Nephron (organoid): ENCODE measurements around the gene GGT5.

Experiments used
- H3K27ac Mint-ChIP-seq, 3 experiments: 2 replicates each; pipeline ENCODE4 v1.8.0; 2020; ENCODE audit warnings: mixed read lengths in 3 of 3, mild to moderate bottlenecking in 2 of 3, moderate library complexity in 1 of 3
- H3K27me3 Mint-ChIP-seq: 2 replicates; pipeline ENCODE4 v1.8.0; 2021; ENCODE audit warnings: low read depth, mild to moderate bottlenecking, moderate library complexity, mixed read lengths
- H3K36me3 Mint-ChIP-seq: 2 replicates; pipeline ENCODE4 v1.8.0; 2020; ENCODE audit warnings: low read depth, mixed read lengths
- H3K4me1 Mint-ChIP-seq: 2 replicates; pipeline ENCODE4 v1.8.0; 2020; ENCODE audit warnings: mixed read lengths
- H3K4me3 Mint-ChIP-seq, 3 experiments: 2 replicates each; pipeline ENCODE4 v1.8.0; 2020; ENCODE audit warnings: mild to moderate bottlenecking in 3 of 3, mixed read lengths in 3 of 3, moderate library complexity in 2 of 3
- H3K9me3 Mint-ChIP-seq: 2 replicates; pipeline ENCODE4 v1.8.0; 2020; ENCODE audit warnings: mixed read lengths
- TF ChIP-seq, protein P1 (sequence below), 3 experiments: fragments of 200-600 bp; sonication (generic); IDR thresholded peaks; one replicate each; pipeline ENCODE4 v1.5.0; 2021; ENCODE audit warnings: antibody characterized with exemption in 3 of 3; ENCODE audit not compliant: unreplicated experiment in 3 of 3

GGT5 gene

DNA sequence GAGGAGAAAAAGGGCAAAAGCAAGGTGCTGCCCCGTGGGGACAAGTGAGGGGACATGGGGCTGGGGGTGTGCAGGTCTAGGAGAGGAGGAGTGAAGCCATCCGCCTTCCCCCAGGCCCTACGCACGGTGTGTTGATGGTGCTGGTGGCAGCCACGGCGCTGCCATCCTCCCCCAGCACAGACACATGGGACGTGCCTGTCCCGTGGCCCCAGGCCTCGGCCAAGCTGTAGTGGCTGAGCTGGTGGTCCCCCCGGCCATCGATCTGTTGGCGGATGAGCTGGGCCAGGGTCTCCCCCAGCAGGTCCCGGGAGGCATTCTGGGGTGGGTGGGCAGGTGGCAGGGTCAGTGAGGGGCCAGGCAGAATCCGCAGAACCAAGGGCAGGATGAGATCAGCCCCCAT lies 18.9 kb downstream of the GGT5 start:
- no peak overlapping the region for H3K4me3 Mint-ChIP-seq
- peaks cover 9% of the 10 kb centered on the region for H3K9me3 Mint-ChIP-seq
- H3K4me1 Mint-ChIP-seq: no peaks in the 10 kb centered on the region
- no peak overlapping the region for H3K27ac Mint-ChIP-seq
- peaks cover 18% of the 10 kb centered on the region for H3K36me3 Mint-ChIP-seq
- H3K27me3 Mint-ChIP-seq: no peaks in the 10 kb centered on the region
- TF ChIP-seq, protein P1, sequence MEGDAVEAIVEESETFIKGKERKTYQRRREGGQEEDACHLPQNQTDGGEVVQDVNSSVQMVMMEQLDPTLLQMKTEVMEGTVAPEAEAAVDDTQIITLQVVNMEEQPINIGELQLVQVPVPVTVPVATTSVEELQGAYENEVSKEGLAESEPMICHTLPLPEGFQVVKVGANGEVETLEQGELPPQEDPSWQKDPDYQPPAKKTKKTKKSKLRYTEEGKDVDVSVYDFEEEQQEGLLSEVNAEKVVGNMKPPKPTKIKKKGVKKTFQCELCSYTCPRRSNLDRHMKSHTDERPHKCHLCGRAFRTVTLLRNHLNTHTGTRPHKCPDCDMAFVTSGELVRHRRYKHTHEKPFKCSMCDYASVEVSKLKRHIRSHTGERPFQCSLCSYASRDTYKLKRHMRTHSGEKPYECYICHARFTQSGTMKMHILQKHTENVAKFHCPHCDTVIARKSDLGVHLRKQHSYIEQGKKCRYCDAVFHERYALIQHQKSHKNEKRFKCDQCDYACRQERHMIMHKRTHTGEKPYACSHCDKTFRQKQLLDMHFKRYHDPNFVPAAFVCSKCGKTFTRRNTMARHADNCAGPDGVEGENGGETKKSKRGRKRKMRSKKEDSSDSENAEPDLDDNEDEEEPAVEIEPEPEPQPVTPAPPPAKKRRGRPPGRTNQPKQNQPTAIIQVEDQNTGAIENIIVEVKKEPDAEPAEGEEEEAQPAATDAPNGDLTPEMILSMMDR (IDR thresholded peaks at IDR 0.05; ENCODE audit: unreplicated experiment in 3 of 3): no peak

DNA sequence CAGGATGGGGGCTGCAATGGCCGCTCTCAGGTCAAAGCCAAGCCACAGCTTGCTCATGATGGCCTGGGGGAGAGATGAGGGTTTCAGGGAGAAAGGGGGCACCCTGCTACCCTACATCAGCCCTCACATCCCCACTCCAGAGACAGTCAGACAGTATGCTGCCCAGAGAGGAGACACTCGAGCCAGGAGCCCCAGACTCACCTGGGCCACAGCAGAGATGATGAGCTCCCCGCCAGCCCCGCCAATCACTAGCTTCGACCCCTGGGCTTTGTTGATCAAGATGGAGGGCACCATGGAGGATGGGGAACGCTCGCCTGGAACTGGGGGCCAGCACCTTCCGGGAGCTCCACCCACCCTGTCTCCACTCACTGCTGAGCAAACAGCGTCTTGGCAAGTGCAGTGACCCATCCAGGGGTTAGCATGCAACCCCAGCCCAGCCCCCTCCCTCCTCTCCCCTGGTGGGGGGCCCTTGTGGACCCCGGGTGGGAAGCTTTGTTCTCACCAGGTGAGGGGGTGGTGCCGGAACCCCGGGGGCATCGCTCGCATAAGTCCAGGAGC lies 19.8 kb downstream of the GGT5 start:
- Mint-ChIP-seq H3K36me3 (peaks cover 15% of the 10 kb centered on the region), H3K4me3 (no peak overlapping the region), H3K27ac (no peak overlapping the region), H3K4me1 (no peaks in the 10 kb centered on the region), H3K9me3 (peaks cover 9% of the 10 kb centered on the region), H3K27me3 (no peaks in the 10 kb centered on the region)
- TF ChIP-seq, protein P1 (IDR thresholded peaks at IDR 0.05; ENCODE audit: unreplicated experiment in 3 of 3): no peak

DNA sequence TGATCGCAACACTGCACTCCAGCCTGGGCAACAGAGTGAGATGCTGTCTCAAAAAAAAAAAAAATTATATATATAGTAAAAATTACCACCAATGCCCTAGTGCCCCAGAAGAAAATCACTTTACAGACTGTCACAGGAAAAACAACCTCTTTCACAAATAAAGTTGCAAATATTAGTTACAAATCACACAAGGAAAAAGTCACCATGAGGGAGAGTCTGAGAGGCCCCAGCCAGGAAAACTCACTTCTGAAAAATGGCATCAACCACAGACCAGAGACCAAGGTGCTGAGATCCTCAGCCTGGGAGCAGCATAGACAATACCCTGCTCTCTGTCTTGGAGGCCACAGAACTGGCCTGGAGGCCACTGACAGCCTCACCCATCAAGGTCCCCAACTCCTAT lies 20.4 kb downstream of the GGT5 start:
- peaks cover 15% of the 10 kb centered on the region for H3K36me3 Mint-ChIP-seq
- no peak overlapping the region for H3K27ac Mint-ChIP-seq
- TF ChIP-seq, protein P1 (IDR thresholded peaks at IDR 0.05; ENCODE audit: unreplicated experiment in 3 of 3): no peak
- no peak overlapping the region for H3K4me3 Mint-ChIP-seq
- peaks cover 9% of the 10 kb centered on the region for H3K9me3 Mint-ChIP-seq
- no peaks in the 10 kb centered on the region for H3K27me3 Mint-ChIP-seq
- no peaks in the 10 kb centered on the region for H3K4me1 Mint-ChIP-seq

DNA sequence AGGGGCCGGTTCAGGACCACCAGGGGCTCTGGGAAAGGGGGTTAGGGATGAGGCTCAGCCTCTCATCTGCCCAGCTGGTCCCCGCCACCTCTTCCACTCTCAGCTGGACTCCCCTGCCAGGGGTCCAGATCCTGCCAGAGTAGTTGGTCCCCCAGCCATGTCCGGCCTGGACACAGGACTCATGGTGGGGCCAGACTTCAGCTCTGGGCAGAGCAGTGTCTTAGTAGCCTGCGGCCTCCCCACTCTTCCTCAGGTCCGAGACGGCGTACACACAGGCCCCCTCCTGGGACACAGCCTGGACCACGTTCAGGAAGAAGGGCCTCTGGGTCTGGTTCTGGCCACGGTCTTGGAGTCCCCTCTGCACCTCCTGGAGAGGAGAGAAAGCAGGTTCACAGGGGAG lies 25.1 kb downstream of the GGT5 start:
- H3K27ac Mint-ChIP-seq: no peak overlapping the region
- H3K27me3 Mint-ChIP-seq: no peaks in the 10 kb centered on the region
- no peaks in the 10 kb centered on the region for H3K4me1 Mint-ChIP-seq
- TF ChIP-seq, protein P1 (IDR thresholded peaks at IDR 0.05; ENCODE audit: unreplicated experiment in 3 of 3): no peak
- peaks cover 3% of the 10 kb centered on the region for H3K9me3 Mint-ChIP-seq
- no peak overlapping the region for H3K4me3 Mint-ChIP-seq
- H3K36me3 Mint-ChIP-seq: peaks cover 12% of the 10 kb centered on the region

DNA sequence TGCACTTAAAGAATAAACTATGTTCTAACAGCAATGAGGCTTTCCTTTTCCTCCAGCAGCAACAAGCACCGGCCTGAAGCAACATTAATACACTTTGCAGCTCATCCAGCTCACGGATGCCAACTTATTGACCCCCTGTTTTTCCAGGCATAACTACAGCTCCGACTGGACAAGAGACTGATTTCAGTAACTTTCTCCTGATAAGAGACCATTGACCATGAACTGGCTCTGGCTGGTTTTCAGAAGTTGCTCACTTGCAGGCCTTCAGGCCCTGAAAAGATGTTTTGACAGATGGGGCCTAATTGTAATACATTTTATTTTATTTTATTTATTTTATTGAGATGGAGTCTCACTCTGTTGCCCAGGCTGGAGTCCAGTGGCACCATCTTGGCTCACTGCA lies 27.5 kb downstream of the GGT5 start:
- no peak overlapping the region for H3K27ac Mint-ChIP-seq
- TF ChIP-seq, protein P1 (IDR thresholded peaks at IDR 0.05; ENCODE audit: unreplicated experiment in 3 of 3): no peak
- no peaks in the 10 kb centered on the region for H3K27me3 Mint-ChIP-seq
- peaks cover 5% of the 10 kb centered on the region for H3K36me3 Mint-ChIP-seq
- no peaks in the 10 kb centered on the region for H3K9me3 Mint-ChIP-seq
- no peak overlapping the region for H3K4me3 Mint-ChIP-seq
- no peaks in the 10 kb centered on the region for H3K4me1 Mint-ChIP-seq

DNA sequence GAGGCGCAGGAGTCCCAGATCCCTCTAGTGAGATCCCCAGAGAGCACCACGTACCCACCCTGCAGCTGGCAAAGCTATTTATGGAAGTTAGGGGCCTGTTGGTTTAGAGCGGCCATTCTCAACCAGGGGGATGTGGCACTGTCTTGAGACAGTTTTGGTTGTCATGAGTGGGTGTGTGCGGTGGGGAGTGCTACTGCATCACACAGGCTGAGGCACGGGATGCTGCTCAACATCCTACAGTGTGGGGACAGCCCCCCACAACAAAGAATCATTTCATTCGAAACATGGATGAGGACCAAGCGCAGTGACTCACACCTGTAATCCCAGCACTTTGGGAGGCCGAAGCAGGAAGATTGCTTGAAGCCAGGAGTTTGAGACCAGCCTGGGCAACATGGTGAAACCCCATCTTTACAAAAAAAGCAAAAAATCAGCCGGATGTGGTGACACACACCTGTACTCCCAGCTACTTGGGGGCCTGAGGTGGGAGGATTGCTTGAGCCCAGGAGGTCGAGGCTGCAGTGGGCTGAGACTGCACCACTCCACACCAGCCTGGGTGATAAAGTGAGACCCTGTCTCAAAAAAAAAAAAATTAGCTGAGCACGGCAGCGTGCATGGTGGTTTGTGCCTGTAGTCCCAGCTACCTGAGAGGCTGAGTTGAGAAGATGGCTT lies 28.2 kb downstream of the GGT5 start:
- Mint-ChIP-seq H3K4me3 (no peak overlapping the region), H3K27ac (no peak overlapping the region), H3K27me3 (no peaks in the 10 kb centered on the region), H3K4me1 (peaks cover 6% of the 10 kb centered on the region), H3K36me3 (peaks cover 5% of the 10 kb centered on the region), H3K9me3 (no peaks in the 10 kb centered on the region)
- TF ChIP-seq, protein P1 (IDR thresholded peaks at IDR 0.05; ENCODE audit: unreplicated experiment in 3 of 3): no peak
